Neutrophil (primary cell): Measurements from ENCODE around the gene MXD1.
A peak's percentile ranks its signal among the peaks of the same experiment; 100 is the strongest.

Experiments used
- H3K27ac ChIP-seq: fragments of 200-600 bp; sonication (generic); 2 replicates; pipeline ENCODE4 v1.5.1; 2016; ENCODE audit warnings: mild to moderate bottlenecking, moderate library complexity
- H3K27me3 ChIP-seq: fragments of 200-600 bp; sonication (generic); 2 replicates; pipeline ENCODE4 v1.6.0; 2016; ENCODE audit warnings: mild to moderate bottlenecking
- H3K36me3 ChIP-seq: fragments of 200-600 bp; sonication (generic); 2 replicates; pipeline ENCODE4 v1.5.1; 2017
- H3K4me1 ChIP-seq, 2 experiments: fragments of 200-600 bp in 1 of 2; sonication (generic) in 1 of 2; 1 replicate in 1 of 2; 2 replicates in 1 of 2; pipeline versions ENCODE4 v1.5.1 to v1.6.1; 2013 to 2016; ENCODE audit warnings: low read depth in 1 of 2, low read length in 1 of 2, mild to moderate bottlenecking in 1 of 2, moderate library complexity in 1 of 2; ENCODE audit not compliant: control insufficient read depth in 1 of 2, insufficient read depth in 1 of 2
- H3K4me3 ChIP-seq, 2 experiments: fragments of 200-600 bp in 1 of 2; sonication (generic) in 1 of 2; 1 replicate in 1 of 2; 2 replicates in 1 of 2; pipeline ENCODE4 v1.5.1; 2013 to 2016; ENCODE audit warnings: low read depth in 1 of 2, low read length in 1 of 2, mild to moderate bottlenecking in 1 of 2, moderate library complexity in 1 of 2
- H3K9me3 ChIP-seq: fragments of 200-600 bp; sonication (generic); 2 replicates; pipeline ENCODE4 v1.5.1; 2016
- TF ChIP-seq, protein P1 (sequence below): fragments of 200-600 bp; sonication (generic); IDR thresholded peaks from 2 replicates; pipeline ENCODE4 v1.5.1; 2016; ENCODE audit warnings: antibody characterized with exemption

Gene MXD1

DNA sequence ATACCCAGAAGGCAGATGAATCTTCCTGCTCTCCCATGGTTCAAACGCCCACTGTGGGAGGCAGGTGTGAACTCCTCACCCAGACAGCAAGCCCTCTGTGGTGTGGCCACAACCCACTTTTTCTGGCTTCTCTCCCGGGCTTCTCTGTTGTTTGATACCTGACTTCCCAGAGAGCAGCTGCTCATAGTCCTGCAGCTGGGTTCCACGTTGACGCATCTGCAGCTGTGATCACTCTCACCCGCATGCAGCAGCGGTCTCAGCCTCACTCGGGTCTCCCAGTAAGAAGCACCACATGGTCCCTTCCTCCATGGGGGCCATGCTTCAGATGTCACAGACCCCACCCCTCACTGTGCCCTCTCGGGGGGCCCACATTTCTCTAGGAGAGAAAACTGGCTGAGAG lies 43.1 kb downstream of the MXD1 start:
- H3K4me1 ChIP-seq: peaks cover 79 to 85% of the 10 kb centered on the region in 2 experiments
- no peaks in the 10 kb centered on the region for H3K36me3 ChIP-seq
- H3K27ac ChIP-seq: peak overlapping the region; percentile 95
- H3K4me3 ChIP-seq: no peak overlapping the region
- TF ChIP-seq, protein P1, sequence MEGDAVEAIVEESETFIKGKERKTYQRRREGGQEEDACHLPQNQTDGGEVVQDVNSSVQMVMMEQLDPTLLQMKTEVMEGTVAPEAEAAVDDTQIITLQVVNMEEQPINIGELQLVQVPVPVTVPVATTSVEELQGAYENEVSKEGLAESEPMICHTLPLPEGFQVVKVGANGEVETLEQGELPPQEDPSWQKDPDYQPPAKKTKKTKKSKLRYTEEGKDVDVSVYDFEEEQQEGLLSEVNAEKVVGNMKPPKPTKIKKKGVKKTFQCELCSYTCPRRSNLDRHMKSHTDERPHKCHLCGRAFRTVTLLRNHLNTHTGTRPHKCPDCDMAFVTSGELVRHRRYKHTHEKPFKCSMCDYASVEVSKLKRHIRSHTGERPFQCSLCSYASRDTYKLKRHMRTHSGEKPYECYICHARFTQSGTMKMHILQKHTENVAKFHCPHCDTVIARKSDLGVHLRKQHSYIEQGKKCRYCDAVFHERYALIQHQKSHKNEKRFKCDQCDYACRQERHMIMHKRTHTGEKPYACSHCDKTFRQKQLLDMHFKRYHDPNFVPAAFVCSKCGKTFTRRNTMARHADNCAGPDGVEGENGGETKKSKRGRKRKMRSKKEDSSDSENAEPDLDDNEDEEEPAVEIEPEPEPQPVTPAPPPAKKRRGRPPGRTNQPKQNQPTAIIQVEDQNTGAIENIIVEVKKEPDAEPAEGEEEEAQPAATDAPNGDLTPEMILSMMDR: no peak
- H3K9me3 ChIP-seq: no peaks in the 10 kb centered on the region
- H3K27me3 ChIP-seq: no peaks in the 10 kb centered on the region

DNA sequence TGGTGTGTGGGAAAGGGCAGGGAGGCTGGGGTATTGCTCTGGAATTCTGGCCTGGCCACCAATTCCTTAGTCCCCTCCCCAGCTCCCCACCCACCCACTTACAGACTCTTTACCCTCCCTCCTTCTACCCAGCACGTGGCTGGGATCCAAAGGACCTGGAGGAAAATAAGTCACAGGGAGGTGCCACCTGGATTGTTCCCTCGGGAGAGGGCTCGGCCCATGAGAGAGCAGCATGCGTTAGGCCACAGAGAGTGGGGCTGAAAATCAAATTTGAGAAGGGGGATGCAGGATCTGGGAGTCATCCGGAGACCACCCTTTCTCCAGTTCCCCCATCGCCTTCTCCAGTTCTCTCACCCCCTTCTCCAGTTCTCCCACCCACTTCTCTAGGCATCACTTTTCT lies 43.6 kb downstream of the MXD1 start:
- no peaks in the 10 kb centered on the region for H3K9me3 ChIP-seq
- H3K27me3 ChIP-seq: no peaks in the 10 kb centered on the region
- H3K4me1 ChIP-seq: peaks cover 74 to 83% of the 10 kb centered on the region in 2 experiments
- TF ChIP-seq, protein P1: no peak
- H3K27ac ChIP-seq: no peak overlapping the region
- no peaks in the 10 kb centered on the region for H3K36me3 ChIP-seq
- H3K4me3 ChIP-seq: no peak overlapping the region

DNA sequence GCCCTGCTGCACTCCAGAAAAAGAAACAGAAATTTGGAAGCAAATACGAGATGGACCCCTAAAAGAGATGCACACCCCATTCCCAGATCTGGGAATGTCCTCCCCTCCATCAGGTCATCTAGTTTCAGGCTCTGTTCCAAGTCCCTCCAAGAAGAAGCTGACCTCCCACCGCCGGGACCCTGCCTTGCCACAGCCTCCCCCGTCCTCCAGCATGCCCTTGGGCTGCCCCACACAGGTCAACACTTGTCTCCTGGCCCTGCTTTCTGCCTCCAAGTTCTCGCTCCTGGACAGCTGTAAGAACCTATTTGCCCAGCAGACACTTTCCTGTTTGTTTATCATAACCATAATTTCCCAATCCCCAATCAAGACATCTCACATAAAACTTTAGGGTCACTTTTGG lies 44.5 kb downstream of the MXD1 start:
- Histone ChIP-seq H3K27ac (peak overlapping the region; percentile 15), H3K9me3 (no peaks in the 10 kb centered on the region), H3K27me3 (no peaks in the 10 kb centered on the region), H3K36me3 (no peaks in the 10 kb centered on the region), H3K4me1 (peaks cover 65 to 74% of the 10 kb centered on the region in 2 experiments), H3K4me3 (no peak overlapping the region)
- TF ChIP-seq, protein P1: no peak

DNA sequence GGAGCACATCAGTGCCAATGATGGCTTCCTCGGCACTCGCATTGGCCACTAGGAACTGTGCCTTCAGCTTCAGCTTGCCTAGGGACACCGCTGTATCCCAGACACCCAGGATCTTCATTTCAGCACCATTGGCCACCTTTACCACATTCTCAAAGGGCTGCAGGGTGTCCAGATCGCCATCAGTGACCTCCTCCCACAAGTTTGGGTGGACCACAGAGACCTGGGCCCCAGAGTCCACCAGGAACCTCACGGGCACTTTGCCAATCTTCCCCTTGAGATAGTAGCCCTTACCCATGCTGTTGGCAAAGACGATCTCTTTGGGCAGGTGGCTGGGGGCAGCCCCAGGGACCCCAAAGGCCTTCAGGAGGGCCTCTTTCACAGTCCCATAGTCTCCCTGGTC lies 45.9 kb downstream of the MXD1 start:
- H3K4me1 ChIP-seq: peaks cover 51 to 60% of the 10 kb centered on the region in 2 experiments
- no peaks in the 10 kb centered on the region for H3K36me3 ChIP-seq
- no peaks in the 10 kb centered on the region for H3K27me3 ChIP-seq
- no peaks in the 10 kb centered on the region for H3K9me3 ChIP-seq
- TF ChIP-seq, protein P1: no peak
- H3K4me3 ChIP-seq: no peak overlapping the region
- H3K27ac ChIP-seq: peak overlapping the region; percentile 67

DNA sequence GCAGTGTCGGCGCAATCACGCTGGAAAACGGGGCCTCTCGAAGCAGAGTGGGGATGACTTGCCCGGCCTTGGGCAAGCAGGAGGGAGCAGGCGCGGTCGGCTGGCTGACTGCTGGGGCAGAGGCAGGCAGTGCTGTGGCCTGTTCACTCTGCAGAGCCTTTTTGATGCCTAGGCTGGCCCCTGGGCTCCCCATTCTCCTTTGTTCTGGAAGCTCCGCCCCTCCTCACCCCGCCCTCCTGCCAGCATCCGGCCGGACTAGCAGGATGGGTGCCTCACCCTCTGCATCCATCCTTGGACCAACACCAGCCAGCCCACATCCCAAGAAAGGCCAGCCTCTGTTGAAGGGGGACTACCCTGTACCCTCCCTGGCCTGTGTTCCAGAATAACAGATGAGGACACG lies 46.6 kb downstream of the MXD1 start, which contains the start of gene ASPRV1:
TSS of gene ASPRV1 (minus strand) at position 136 of the 400 bp plus-strand sequence. CDS start 195 bp downstream, outside the sequence.
- Histone ChIP-seq H3K36me3 (no peaks in the 10 kb centered on the region), H3K4me1 (peaks cover 44 to 53% of the 10 kb centered on the region in 2 experiments), H3K4me3 (no peak within 1 kb of the TSS), H3K27me3 (no peaks in the 10 kb centered on the region), H3K9me3 (no peaks in the 10 kb centered on the region), H3K27ac (peak within 1 kb of the TSS; percentile 67)
- TF ChIP-seq, protein P1: no peak
